Ovary (tissue), 3 donors: ENCODE results near the gene SH3RF3.

Experiments
- EP300 ChIP-seq: sonication (generic); formaldehyde crosslinking; IDR thresholded peaks from one replicate; pipeline ENCODE4 v1.6.1; 2017; ENCODE audit warnings: antibody characterized with exemption
- POLR2A ChIP-seq: fragments of 450-650 bp; IDR thresholded peaks from one replicate; pipeline ENCODE4 v1.6.1; 2017; ENCODE audit warnings: antibody characterized with exemption, mild to moderate bottlenecking, moderate library complexity
- TF ChIP-seq, protein P1 (sequence below), 3 donors: fragments of 450-650 bp in 2 of 3; fragments of 200-600 bp in 1 of 3; IDR thresholded peaks; one replicate each; pipeline versions ENCODE4 v1.5.1 to v1.8.0; 2016 to 2022; ENCODE audit warnings: antibody characterized with exemption in 3 of 3, mild to moderate bottlenecking in 1 of 3
- donor health status: DM: no; HTN: no; CAD: no.

GRCh38 chr2:109204412-109204811 is 75.4 kb downstream of the SH3RF3 start:
- TF ChIP-seq, protein P1, sequence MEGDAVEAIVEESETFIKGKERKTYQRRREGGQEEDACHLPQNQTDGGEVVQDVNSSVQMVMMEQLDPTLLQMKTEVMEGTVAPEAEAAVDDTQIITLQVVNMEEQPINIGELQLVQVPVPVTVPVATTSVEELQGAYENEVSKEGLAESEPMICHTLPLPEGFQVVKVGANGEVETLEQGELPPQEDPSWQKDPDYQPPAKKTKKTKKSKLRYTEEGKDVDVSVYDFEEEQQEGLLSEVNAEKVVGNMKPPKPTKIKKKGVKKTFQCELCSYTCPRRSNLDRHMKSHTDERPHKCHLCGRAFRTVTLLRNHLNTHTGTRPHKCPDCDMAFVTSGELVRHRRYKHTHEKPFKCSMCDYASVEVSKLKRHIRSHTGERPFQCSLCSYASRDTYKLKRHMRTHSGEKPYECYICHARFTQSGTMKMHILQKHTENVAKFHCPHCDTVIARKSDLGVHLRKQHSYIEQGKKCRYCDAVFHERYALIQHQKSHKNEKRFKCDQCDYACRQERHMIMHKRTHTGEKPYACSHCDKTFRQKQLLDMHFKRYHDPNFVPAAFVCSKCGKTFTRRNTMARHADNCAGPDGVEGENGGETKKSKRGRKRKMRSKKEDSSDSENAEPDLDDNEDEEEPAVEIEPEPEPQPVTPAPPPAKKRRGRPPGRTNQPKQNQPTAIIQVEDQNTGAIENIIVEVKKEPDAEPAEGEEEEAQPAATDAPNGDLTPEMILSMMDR (IDR thresholded peaks at IDR 0.05) = no peak
- TF ChIP-seq POLR2A = no peak
- TF ChIP-seq EP300 = no peak
